K562 (cell line): ENCODE measurements around the gene ZNF548. TPM values are rescaled to one million over a fixed set of nuclear protein-coding genes. Genes with fewer than 3 reads are reported as not detected.

Source experiments
- ATAC-seq: fragments of 200-7000 bp; cut with Tn5 transposase; 3 replicates; pipeline ENCODE4 v1.9.1; 2020; ENCODE audit warnings: moderate library complexity
- BruUV-seq: library from RNA; stranded (reverse); fragments of 400-500 nt; replicated peaks from 2 replicates; lab custom pipeline; 2021; lab: Mats Ljungman, UMichigan
- CTCF ChIA-PET: fragments of 300-600 bp; formaldehyde crosslinking; extraction: SDS; loops from one replicate; lab custom pipeline; 2021; ENCODE audit warnings: low intra/inter-chr PET ratio; lab: Yijun Ruan, JAX
- POLR2A ChIA-PET: fragments of 300-600, 350-650 bp; sonication (Branson Sonifier 250); formaldehyde crosslinking; extraction: SDS; loops from one replicate; lab custom pipeline; 2021; ENCODE audit warnings: antibody characterized with exemption, inconsistent platforms; lab: Yijun Ruan, JAX
- DNase-seq, 4 experiments: peaks; one replicate each; pipeline versions ENCODE4 v3.0.0 to v3.0.0-alpha.2; 2011 to 2018; ENCODE audit warnings: low spot score in 3 of 4, mixed read lengths in 3 of 4; ENCODE audit errors: extremely low read depth in 1 of 4
- FAIRE-seq: peaks from 2 replicates; lab custom pipeline; 2011; peaks lifted over from hg19 to GRCh38; lab: Jason Lieb, UNC
- H2AFZ ChIP-seq: 2 replicates; pipeline ENCODE4 v1.6.0; 2011; ENCODE audit warnings: low read depth, low read length, control low read depth, inconsistent platforms
- H3K27ac ChIP-seq: fragments of 200-600 bp; 3 replicates; pipeline ENCODE4 v1.8.0; 2011; ENCODE audit warnings: low read depth, mild to moderate bottlenecking, control low read depth, inconsistent platforms, low read length, moderate library complexity, mixed read lengths; ENCODE audit errors: extremely low read depth
- H3K27me3 ChIP-seq, 2 experiments: fragments of 300-600 bp in 1 of 2; 2 replicates in 1 of 2; 3 replicates in 1 of 2; pipeline versions ENCODE4 v1.6.0 to v1.8.0; 2011; ENCODE audit warnings: inconsistent platforms in 2 of 2, low read length in 2 of 2, mild to moderate bottlenecking in 1 of 2, mixed read lengths in 1 of 2, moderate library complexity in 1 of 2; ENCODE audit not compliant: control insufficient read depth in 2 of 2, insufficient read depth in 2 of 2
- H3K36me3 ChIP-seq: fragments of 300-600 bp; 3 replicates; pipeline ENCODE4 v1.8.0; 2011; ENCODE audit warnings: mild to moderate bottlenecking, low read length, inconsistent platforms; ENCODE audit not compliant: control insufficient read depth, insufficient read depth
- H3K4me1 ChIP-seq, 2 experiments: fragments of 200-600 bp in 1 of 2; replicated peaks in 1 of 2; 2 replicates in 1 of 2; 3 replicates in 1 of 2; pipeline versions ENCODE4 v1.5.1 to v1.8.0; 2011; ENCODE audit warnings: inconsistent platforms in 2 of 2, low read length in 2 of 2, mild to moderate bottlenecking in 1 of 2, mixed read lengths in 1 of 2, moderate library complexity in 1 of 2; ENCODE audit not compliant: control insufficient read depth in 2 of 2, insufficient read depth in 2 of 2
- H3K4me2 ChIP-seq: 2 replicates; pipeline ENCODE4 v1.6.1; 2011; ENCODE audit warnings: low read length, control low read depth, inconsistent platforms, mixed read lengths; ENCODE audit not compliant: insufficient read depth
- H3K4me3 ChIP-seq: fragments of 200-600 bp; sonication (generic), shearing (Covaris generic); 2 replicates; pipeline ENCODE4 v1.5.1; 2016; ENCODE audit warnings: control low read depth, inconsistent platforms
- H3K79me2 ChIP-seq: fragments of 200-600 bp; 3 replicates; pipeline ENCODE4 v1.8.0; 2011; ENCODE audit warnings: low read length, inconsistent platforms; ENCODE audit not compliant: control insufficient read depth, insufficient read depth
- H3K9ac ChIP-seq, 2 experiments: 2 replicates each; pipeline versions ENCODE4 v1.6.0 to v1.6.1; 2011; ENCODE audit warnings: low read depth in 2 of 2, low read length in 2 of 2, control low read depth in 1 of 2, inconsistent platforms in 1 of 2, mild to moderate bottlenecking in 1 of 2, mixed read lengths in 1 of 2; ENCODE audit not compliant: insufficient read depth in 1 of 2
- H3K9me1 ChIP-seq: one replicate; pipeline ENCODE4 v1.6.0; 2011; ENCODE audit warnings: inconsistent platforms, mild to moderate bottlenecking, low read length, moderate library complexity; ENCODE audit not compliant: control insufficient read depth, insufficient read depth
- H3K9me3 ChIP-seq: replicated peaks from 2 replicates; pipeline ENCODE4 v1.5.1; 2011; ENCODE audit warnings: low read depth, low read length, inconsistent platforms; ENCODE audit not compliant: control insufficient read depth, insufficient read depth
- H4K20me1 ChIP-seq: replicated peaks from 2 replicates; pipeline ENCODE4 v1.6.1; 2011; ENCODE audit warnings: low read length, inconsistent platforms, mixed read lengths; ENCODE audit not compliant: control insufficient read depth, insufficient read depth
- ASH1L ChIP-seq: fragments of 450-650 bp; IDR thresholded peaks from 2 replicates; pipeline ENCODE4 v1.6.1; 2018; ENCODE audit warnings: borderline replicate concordance, mild to moderate bottlenecking, low read depth; ENCODE audit not compliant: partially characterized antibody
- CAMTA2 ChIP-seq: fragments of 250-450 bp; sonication (Bioruptor Pico); conservative IDR thresholded peaks from 2 replicates; pipeline ENCODE4 v1.5.1; 2022
- E2F6 ChIP-seq, 2 experiments: IDR thresholded peaks; 2 replicates each; pipeline ENCODE4 v1.6.1; 2011; ENCODE audit warnings: borderline replicate concordance in 1 of 2, control low read depth in 1 of 2, low read depth in 1 of 2, low read length in 1 of 2, mild to moderate bottlenecking in 1 of 2, mixed read lengths in 1 of 2, moderate library complexity in 1 of 2; ENCODE audit not compliant: insufficient read depth in 1 of 2, insufficient read length in 1 of 2, poor library complexity in 1 of 2, severe bottlenecking in 1 of 2; ENCODE audit errors: extremely low read depth in 1 of 2
- EP400 ChIP-seq: fragments of 450-650 bp; IDR thresholded peaks from 2 replicates; pipeline ENCODE4 v1.6.1; 2017; ENCODE audit warnings: antibody characterized with exemption, mild to moderate bottlenecking, moderate library complexity
- HNRNPK ChIP-seq: fragments of 200-400 bp; formaldehyde crosslinking; IDR thresholded peaks from one replicate; pipeline ENCODE4 v1.6.1; 2018; ENCODE audit warnings: mild to moderate bottlenecking, low read depth, low read length; ENCODE audit not compliant: poor library complexity, severe bottlenecking
- LARP7 ChIP-seq: fragments of 450-650 bp; IDR thresholded peaks from 2 replicates; pipeline ENCODE4 v1.6.1; 2016
- LEF1 ChIP-seq: fragments of 450-650 bp; IDR thresholded peaks from 2 replicates; pipeline ENCODE4 v1.6.1; 2016; ENCODE audit warnings: mild to moderate bottlenecking
- MEF2A ChIP-seq: IDR thresholded peaks from 2 replicates; pipeline ENCODE4 v1.6.1; 2011; ENCODE audit warnings: low read depth, mild to moderate bottlenecking, low read length, moderate library complexity; ENCODE audit not compliant: control insufficient read depth
- RFX5 ChIP-seq: IDR thresholded peaks from 2 replicates; pipeline ENCODE4 v1.6.1; 2011; ENCODE audit warnings: low read depth, mild to moderate bottlenecking, improper control_type of control experiment, low read length
- TBP ChIP-seq: optimal IDR thresholded peaks from 2 replicates; pipeline ENCODE3; 2011; ENCODE audit warnings: low read depth, low read length, improper control_type of control experiment
- ZNF124 ChIP-seq: sonication (generic); formaldehyde crosslinking; IDR thresholded peaks from 2 replicates; pipeline ENCODE4 v1.8.1; 2022; ENCODE audit warnings: missing genetic modification reagents
- ZNF354B ChIP-seq: fragments of 250-450 bp; sonication (Bioruptor Pico); IDR thresholded peaks from 2 replicates; pipeline ENCODE4 v1.4.0; 2020
- ZNF77 ChIP-seq: fragments of 250-450 bp; sonication (Bioruptor Pico); IDR thresholded peaks from 2 replicates; pipeline ENCODE4 v1.5.0; 2020
- WGBS: fragments of 100-300 bp; shearing (Covaris generic); methylation state at CpG from one replicate; pipeline ENCODE4 v1.1.6; 2016; ENCODE audit warnings: low coverage, mixed read lengths; ENCODE audit not compliant: insufficient coverage; ENCODE audit errors: missing lambda C conversion rate; 5-methylcytosine and 5-hydroxymethylcytosine counted together
- in situ Hi-C: fragments of 300-500 bp; cut with MboI; formaldehyde crosslinking; loops from 4 replicates; pipeline ENCODE4 v1.15.0; 2018; ENCODE audit warnings: inconsistent platforms, mixed read lengths
- intact Hi-C: fragments of 100-400 bp; cut with micrococcal nuclease; formaldehyde crosslinking; loops from 2 replicates; pipeline ENCODE4 v1.14.2; 2022
- polyA plus RNA-seq, 8 experiments: library from polyadenylated mRNA; depleted of rRNA in 4 of 8; stranded (reverse) in 5 of 8; unstranded in 3 of 8; fragments of >200 nt; fragmentation: Nextera tagmentation in 2 of 8; fragmentation: Illumina TruSeq in 1 of 8; extraction: Ambion mirVana in 2 of 8; extraction: Trizol in 1 of 8; gene quantifications; 2 replicates each; pipeline versions ENCODE4 v1.2.1 to v1.2.3, GENCODE V29; 2011 to 2014; ENCODE audit warnings: inconsistent platforms in 1 of 8, missing spikeins in 1 of 8
- total RNA-seq, 7 experiments: library from RNA; depleted of rRNA in 6 of 7; stranded (reverse); fragments of >200 nt in 6 of 7; fragmentation: Illumina TruSeq in 2 of 7; extraction: Trizol in 2 of 7; gene quantifications; 2 replicates each; pipeline versions ENCODE4 v1.2.1 to v1.2.3, GENCODE V29; 2011 to 2021; ENCODE audit warnings: low replicate concordance in 1 of 7
- TF ChIP-seq, protein P1 (sequence below), 3 experiments: fragments of 200-800 bp in 1 of 3; fragments of 250-450 bp in 1 of 3; fragments of 450-650 bp in 1 of 3; sonication (Bioruptor Pico) in 1 of 3; sonication (Bioruptor generic) in 1 of 3; formaldehyde crosslinking in 1 of 3; IDR thresholded peaks; 2 replicates each; pipeline versions ENCODE4 v1.6.1 to v1.8.0; 2016 to 2022; ENCODE audit warnings: mild to moderate bottlenecking in 2 of 3, missing genetic modification characterization in 2 of 3, missing compliant biosample characterization in 1 of 3, moderate library complexity in 1 of 3
- TF ChIP-seq, protein P2 (sequence below): sonication (generic); formaldehyde crosslinking; IDR thresholded peaks from 2 replicates; pipeline ENCODE4 v1.8.0; 2022; ENCODE audit warnings: mild to moderate bottlenecking, missing genetic modification reagents

Gene ZNF548
- total and polyA plus RNA-seq, 9 of the 15 experiments (the other 6 are each of a cell fraction or from before 2014, with no cell fraction given), result 1.5 to 8.7 (median 4.5) TPM

DNA sequence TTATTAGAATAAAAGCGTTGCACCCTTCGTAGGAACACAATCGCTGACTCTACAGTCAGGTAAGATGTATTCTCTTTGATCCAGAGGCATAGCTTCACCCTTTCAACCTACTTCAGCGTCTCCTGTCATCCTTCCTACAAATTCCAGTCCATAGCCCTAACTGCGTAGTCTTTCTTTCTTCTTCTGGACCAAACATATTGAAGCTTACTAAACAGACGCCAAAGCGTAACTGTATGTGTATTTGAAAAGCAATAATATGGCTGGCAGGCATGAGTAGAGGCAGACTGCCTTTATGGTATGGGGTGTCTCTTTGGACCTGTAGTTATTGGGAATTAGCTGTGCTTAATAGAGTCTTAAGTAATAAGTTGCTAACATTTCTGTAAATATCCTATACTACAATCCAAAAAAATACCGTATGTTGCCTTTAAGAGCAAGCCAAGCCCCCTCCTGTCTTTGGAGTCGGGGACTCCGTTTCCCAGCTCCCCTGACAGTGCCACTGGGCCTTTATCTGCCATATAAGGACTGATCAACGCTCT lies 392 bp upstream of the ZNF548 start:
- peak overlapping the region in 1 of 2 experiments; percentile 75; a peak in 2 of 4 replicates for H3K9ac ChIP-seq
- in situ Hi-C loops, result no loop called here
- peak overlapping the region; percentile 61 for H3K4me3 ChIP-seq
- 30% methylated on average over 11 of the region's 11 CpGs for WGBS
- H3K4me1 ChIP-seq, result peaks cover 4 to 6% of the 10 kb centered on the region in 2 experiments; a peak in 4 of 5 replicates
- peaks cover 6% of the 10 kb centered on the region for H3K9me3 ChIP-seq
- no peak for ATAC-seq
- DNase-seq, result no peak
- peaks cover 24% of the 10 kb centered on the region for H3K79me2 ChIP-seq
- H3K36me3 ChIP-seq, result no peaks in the 10 kb centered on the region
- ChIA-PET CTCF (no interaction called here), POLR2A (interaction anchor here (0.6 to 1.3 kb wide), 10 partner anchors 8 to 1180 kb away, joined by 3 to 4 read pairs (median 3); partner anchors contain the start of genes TRAPPC2B, ZNF17 and ZNF547)
- no peaks in the 10 kb centered on the region for H4K20me1 ChIP-seq
- peak overlapping the region; percentile 99 for H2AFZ ChIP-seq
- H3K9me1 ChIP-seq, result no peaks in the 10 kb centered on the region
- no peak for FAIRE-seq
- peak overlapping the region; percentile 93 for H3K4me2 ChIP-seq
- peak overlapping the region; percentile 83 for H3K27ac ChIP-seq
- no peaks in the 10 kb centered on the region for H3K27me3 ChIP-seq
- no TSS peak for BruUV-seq
- intact Hi-C loops, result no loop called here
- TF ChIP-seq ZNF354B (CRISPR knock-in tag), result no peak
- no peak for TF ChIP-seq RFX5
- TF ChIP-seq ZNF77 (CRISPR knock-in tag), result no peak
- TF ChIP-seq, protein P1, sequence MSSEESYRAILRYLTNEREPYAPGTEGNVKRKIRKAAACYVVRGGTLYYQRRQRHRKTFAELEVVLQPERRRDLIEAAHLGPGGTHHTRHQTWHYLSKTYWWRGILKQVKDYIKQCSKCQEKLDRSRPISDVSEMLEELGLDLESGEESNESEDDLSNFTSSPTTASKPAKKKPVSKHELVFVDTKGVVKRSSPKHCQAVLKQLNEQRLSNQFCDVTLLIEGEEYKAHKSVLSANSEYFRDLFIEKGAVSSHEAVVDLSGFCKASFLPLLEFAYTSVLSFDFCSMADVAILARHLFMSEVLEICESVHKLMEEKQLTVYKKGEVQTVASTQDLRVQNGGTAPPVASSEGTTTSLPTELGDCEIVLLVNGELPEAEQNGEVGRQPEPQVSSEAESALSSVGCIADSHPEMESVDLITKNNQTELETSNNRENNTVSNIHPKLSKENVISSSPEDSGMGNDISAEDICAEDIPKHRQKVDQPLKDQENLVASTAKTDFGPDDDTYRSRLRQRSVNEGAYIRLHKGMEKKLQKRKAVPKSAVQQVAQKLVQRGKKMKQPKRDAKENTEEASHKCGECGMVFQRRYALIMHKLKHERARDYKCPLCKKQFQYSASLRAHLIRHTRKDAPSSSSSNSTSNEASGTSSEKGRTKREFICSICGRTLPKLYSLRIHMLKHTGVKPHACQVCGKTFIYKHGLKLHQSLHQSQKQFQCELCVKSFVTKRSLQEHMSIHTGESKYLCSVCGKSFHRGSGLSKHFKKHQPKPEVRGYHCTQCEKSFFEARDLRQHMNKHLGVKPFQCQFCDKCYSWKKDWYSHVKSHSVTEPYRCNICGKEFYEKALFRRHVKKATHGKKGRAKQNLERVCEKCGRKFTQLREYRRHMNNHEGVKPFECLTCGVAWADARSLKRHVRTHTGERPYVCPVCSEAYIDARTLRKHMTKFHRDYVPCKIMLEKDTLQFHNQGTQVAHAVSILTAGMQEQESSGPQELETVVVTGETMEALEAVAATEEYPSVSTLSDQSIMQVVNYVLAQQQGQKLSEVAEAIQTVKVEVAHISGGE (CRISPR knock-in tag; IDR thresholded peaks at IDR 0.05), result peak in 1 of 3 experiments; percentile 73; a peak in 1 of 6 replicates
- no peak for TF ChIP-seq ZNF124 (CRISPR knock-in tag)
- TF ChIP-seq ASH1L, result no peak
- TF ChIP-seq CAMTA2 (CRISPR knock-in tag), result no peak
- TF ChIP-seq, protein P2, sequence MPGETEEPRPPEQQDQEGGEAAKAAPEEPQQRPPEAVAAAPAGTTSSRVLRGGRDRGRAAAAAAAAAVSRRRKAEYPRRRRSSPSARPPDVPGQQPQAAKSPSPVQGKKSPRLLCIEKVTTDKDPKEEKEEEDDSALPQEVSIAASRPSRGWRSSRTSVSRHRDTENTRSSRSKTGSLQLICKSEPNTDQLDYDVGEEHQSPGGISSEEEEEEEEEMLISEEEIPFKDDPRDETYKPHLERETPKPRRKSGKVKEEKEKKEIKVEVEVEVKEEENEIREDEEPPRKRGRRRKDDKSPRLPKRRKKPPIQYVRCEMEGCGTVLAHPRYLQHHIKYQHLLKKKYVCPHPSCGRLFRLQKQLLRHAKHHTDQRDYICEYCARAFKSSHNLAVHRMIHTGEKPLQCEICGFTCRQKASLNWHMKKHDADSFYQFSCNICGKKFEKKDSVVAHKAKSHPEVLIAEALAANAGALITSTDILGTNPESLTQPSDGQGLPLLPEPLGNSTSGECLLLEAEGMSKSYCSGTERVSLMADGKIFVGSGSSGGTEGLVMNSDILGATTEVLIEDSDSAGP, result peak; percentile 87
- TF ChIP-seq LEF1, result no peak
- TF ChIP-seq TBP, result peak; percentile 14
- no peak for TF ChIP-seq HNRNPK
- TF ChIP-seq LARP7, result no peak
- no peak for TF ChIP-seq MEF2A
- no peak for TF ChIP-seq EP400
- no peak for TF ChIP-seq E2F6 (IDR thresholded peaks at IDR 0.05; ENCODE audit: borderline replicate concordance in 1 of 2, extremely low read depth in 1 of 2, insufficient read depth in 1 of 2, insufficient read length in 1 of 2, low read depth in 1 of 2, low read length in 1 of 2, poor library complexity in 1 of 2, severe bottlenecking in 1 of 2)
